Putamen (tissue), 1 donor: ENCODE data around the gene KCTD21.
"Not testable (repeated sequence)": the region's sequence is repeated elsewhere in the genome, so short reads cannot be mapped to it uniquely, and the experiment has no call there.

Experiments used
- DNase-seq: peaks from one replicate; pipeline ENCODE4 v3.0.0-alpha.2; 2016; ENCODE audit warnings: low spot score

Gene KCTD21

DNA sequence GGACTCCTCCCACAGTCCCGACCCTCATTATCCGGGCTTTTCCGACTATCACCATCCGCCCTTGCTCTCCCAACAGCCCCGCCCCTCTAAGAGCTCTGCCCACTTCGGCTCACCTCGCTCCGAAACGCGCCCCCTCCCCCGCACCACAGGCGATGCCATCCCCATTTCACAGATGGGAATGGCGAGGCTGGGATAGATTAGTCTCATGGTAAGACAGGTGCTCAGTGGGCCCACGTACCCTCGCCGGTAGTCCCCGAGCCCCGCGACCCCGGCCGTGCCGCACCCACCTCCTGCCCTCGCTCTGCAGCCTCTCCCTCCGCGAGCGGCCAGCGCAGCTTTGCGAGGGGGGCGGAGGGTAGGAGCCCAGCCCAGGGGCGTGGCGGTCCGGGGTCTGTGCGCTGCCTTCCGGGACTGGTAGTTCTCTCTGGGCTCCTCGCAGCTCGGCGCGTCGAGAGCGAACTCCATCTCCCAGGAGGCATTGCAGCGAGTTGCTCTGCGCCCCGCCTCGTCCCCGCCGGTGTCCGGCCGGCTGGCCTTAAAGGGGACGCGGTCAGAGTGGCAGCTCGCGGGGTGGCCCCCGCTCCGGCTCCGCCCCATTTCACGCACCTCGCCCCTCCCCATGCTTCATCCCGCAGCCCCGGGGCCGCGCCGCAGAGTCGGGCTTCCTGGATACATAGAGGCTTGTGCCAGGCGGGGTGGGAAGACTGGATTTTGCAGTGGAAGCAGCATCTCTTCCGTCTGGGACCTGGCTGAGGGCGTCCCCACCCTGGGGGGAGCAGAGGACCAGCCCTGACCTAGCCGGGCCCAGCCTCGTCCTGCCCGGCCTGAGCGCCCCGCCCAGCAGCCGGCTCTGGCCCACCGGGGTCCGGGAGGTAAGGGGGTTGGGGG is at the start of gene KCTD21, which contains the start of gene USP35:
Gene KCTD21, minus strand, starts transcription at position 341 of the 888 bp plus-strand sequence. CDS start 14,072 bp downstream, outside the sequence.
Gene USP35, plus strand, starts transcription at position 634 of the 888 bp plus-strand sequence. CDS start 7,327 bp downstream, outside the sequence.
- peak; percentile 96 for DNase-seq

GRCh38 chr11:78237293-78238046 is 49.0 kb upstream of the KCTD21 start:
- DNase-seq = no peak

- no peak for DNase-seq
Measured at GRCh38 chr11:78234006-78234405, 45.6 kb upstream of the KCTD21 start.

DNA sequence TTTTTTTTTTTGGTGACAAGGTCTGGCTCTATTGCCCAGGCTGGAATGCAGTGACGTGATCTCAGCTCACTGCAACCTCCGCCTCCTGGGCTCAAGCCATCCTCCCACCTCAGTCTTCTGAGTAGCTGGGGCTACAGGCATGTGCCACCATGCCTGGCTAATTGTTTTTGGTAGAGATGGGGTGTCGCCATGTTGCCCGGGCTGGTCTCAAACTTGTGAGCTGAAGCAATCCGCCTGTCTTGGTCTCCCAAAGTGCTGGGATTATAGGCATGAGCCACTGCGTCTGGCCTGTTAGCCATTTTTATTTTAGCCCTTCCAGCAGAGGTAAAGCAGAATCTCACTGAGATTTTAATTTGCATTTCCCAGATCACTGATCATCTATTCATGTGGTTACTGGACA is 44.6 kb upstream of the KCTD21 start:
- DNase-seq = not testable (repeated sequence)

DNA sequence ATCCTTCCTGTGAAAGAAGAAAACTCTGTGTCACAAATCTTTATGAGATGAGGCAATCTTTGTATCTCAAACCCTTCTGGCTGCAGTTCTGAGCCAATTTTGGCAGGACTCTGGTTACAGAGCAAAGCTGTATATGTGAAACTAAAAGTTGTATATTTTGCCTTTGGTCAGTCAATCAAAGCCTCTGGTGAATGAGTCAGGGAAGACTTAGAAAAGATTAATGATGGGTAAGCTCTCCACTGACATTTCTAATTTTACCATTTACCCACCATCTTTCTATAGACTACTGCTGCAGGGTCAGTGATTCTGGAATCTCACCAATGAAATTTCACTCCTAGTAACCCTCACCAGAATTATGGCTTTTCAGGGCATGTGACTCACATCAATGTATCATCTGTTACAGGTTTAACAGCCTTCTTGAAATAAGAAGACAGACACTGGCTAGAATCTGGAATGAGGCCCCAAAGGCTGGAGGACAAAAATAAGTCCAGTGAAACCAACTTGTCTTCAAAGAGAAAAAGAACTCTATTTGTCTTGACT is 43.6 kb upstream of the KCTD21 start:
- no peak for DNase-seq

GRCh38 chr11:78230161-78230877 is 41.9 kb upstream of the KCTD21 start:
- no peak for DNase-seq

- DNase-seq = no peak
Measured at GRCh38 chr11:78229106-78229505, 40.7 kb upstream of the KCTD21 start.

GRCh38 chr11:78228467-78228866 is 40.0 kb upstream of the KCTD21 start:
- peak; percentile 65 for DNase-seq

- no peak for DNase-seq
Measured at GRCh38 chr11:78227921-78228320, 39.5 kb upstream of the KCTD21 start.

DNA sequence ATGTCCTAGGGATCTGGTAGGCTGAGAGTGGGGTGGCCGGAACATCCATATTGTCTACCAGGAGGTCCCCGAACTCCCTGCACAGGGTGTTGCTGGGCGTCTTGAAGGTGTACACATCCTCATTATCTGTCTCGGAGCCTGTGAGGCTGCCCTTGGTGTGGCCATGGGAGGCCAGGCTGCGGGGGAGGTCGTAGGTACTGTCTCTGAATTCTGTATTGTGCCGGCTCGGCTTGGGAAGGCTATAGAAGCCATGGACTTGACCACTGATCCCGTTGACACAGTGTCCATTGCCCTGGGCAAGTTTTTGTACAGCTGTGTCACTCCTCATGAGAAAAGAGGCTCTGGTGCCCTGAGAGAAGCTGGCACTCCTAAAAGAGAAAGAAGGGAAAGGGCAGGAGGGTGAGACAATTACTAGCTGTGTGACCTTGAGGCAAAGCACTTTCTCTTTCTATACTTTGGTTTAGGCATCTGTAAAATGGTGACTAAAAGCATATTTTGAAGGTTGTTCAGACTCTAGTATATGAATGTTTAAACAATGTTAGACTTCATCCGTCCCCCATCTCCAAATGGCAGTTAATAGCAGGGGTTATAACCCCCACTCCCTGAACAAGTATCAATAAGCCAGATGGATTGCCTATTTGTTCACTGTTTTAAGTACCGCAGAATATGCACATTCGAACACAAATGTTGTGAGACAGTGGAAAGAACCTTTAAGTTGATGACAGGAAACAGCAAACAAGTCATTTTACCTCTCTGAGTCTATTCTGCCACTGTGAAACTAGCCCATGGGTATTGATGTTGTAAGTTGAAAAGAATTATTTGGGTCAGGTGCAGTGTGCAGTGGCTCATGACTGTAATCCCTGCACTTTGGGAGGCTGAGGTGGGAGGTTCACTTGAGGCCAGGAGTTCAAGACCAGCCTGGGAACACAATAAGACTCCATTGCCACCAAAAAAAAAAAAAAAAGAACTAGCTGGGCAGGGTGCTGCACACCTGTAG is 38.6 kb upstream of the KCTD21 start:
- DNase-seq = no peak

- DNase-seq = no peak
Measured at GRCh38 chr11:78224906-78225420, 36.5 kb upstream of the KCTD21 start.

GRCh38 chr11:78224506-78224905 is 36.1 kb upstream of the KCTD21 start:
- no peak for DNase-seq

DNA sequence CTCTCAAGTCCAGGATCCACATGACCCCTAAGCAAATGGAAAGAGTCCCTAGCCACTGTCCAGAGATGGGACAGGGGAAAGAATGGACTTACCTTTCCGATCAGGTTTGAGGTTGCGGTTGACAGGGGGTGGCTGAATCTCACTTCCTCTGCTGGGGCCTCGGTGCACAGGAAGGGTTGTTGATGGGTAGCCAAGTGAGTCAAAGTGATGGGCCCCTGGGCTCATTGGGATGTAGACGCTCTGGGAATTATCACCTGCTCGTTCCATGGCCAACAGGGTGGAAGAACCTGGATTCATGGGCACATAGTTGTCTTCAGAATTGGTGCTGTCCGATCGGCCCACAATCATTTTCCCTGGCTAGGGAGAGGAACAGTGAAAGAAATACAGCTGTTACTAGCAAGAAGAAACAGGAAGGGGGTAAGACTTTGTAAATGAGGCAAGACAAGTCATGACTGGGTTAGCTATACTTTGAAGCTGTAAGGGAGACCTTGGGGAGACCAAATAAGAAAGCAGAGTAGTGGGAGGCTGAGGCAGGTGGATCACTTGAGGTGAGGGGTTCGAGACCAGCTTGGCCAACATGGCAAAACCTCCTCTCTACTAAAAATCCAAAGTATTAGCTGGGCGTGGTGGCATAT is 35.0 kb upstream of the KCTD21 start:
- no peak for DNase-seq

DNA sequence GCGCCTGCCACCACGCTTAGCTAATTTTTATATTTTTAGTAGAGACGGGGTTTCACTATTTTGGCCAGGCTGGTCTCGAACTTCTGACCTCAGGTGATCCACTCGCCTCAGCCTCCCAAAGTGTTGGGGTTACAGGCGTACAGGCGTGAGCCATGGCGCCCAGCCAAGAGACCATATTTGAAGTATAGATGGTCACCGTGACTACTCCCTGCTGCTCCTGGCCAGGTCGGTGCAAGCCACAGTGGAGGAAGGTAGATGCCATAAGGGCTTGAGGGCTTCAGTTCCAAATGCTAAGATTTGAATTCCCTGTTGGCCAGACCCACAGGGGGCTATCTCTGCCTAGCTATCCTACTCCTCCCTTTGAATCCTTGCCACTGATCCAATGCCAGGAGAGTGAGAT is 34.3 kb upstream of the KCTD21 start:
- not testable (repeated sequence) for DNase-seq

DNA sequence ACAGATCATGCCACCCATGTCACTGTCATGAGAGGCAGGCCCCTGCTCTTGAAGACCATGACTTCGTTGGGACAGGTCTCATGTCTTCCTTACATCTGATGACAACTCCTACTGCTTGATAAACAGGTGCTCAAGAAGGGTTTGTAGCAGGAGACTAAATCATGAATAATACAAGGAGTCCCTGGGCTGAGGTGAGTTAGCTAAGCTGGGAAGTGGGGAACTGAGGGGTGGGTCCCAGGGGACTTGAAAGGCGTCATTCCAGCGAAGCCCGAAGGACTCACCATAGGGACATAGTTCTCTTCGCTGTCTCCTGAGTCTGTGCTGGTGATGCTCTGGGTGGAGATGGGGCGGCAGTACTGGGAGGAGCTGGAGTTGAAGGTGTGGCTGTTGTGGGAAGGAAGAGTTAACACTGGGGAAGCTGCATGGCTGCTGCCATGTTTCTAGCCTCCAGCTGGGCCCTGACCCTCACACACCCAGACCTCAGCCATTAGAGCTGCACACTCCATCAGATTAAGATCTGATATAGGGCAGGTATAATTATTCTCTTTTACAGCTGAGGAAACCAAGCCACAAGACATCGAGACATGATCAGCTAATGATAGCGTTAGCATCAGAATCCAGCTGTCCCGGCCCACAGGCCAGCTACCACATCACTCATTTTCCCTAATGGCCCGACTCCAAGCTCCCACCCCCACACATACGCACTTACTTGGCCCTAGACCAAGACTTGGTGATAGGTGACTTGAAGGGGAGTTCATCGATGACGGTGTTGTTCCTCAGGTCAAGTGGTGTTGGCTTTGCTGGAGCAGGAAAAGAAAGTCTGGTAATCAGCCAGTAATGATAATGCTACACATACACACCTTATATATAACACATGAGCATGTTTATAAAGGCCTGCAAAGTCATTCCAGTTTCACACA is 33.2 kb upstream of the KCTD21 start:
- DNase-seq = no peak

- DNase-seq = no peak
Measured at GRCh38 chr11:78220218-78221157, 32.1 kb upstream of the KCTD21 start.

DNA sequence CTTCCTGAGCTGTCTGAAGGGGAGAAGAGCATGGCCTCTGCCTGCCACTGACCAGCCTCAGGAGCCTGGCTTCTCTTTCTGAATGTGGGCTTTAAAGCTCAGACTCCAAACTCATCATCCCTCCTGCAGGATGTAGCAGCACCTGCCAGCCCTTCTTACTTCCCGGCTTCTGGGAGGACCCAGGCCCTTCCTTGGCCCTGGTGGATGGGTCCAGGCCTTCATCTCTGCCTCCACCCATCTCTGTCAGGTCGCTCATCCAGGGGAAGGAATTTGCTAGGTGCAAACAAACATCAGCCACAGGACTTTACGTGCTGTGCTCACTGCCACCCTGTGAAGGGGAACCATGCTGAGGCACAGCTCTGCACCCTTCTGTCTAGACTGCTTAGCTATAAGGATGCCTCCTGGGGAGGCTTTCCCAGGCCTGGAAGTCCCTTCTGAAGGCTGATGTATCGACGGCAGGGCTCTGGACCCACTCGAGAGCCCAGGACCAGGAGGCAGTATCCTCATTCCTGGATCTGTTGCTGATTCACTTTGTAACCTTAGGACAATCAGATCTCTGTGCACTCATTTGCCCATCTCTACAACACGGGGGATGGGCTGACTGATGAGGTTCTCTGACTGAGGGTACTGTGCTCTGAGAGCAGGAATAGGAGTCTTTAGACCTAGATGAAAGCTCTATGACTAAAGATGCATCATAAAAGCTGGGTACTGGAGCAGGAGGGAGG is 31.2 kb upstream of the KCTD21 start:
- DNase-seq = no peak
